NCI-H1092 (cell line): ENCODE data around the gene COL4A1.

ENCODE experiments used
- DNase-seq: peaks from one replicate; lab custom pipeline; 2025; lab: John Stamatoyannopoulos, UW

The COL4A1 gene

DNA sequence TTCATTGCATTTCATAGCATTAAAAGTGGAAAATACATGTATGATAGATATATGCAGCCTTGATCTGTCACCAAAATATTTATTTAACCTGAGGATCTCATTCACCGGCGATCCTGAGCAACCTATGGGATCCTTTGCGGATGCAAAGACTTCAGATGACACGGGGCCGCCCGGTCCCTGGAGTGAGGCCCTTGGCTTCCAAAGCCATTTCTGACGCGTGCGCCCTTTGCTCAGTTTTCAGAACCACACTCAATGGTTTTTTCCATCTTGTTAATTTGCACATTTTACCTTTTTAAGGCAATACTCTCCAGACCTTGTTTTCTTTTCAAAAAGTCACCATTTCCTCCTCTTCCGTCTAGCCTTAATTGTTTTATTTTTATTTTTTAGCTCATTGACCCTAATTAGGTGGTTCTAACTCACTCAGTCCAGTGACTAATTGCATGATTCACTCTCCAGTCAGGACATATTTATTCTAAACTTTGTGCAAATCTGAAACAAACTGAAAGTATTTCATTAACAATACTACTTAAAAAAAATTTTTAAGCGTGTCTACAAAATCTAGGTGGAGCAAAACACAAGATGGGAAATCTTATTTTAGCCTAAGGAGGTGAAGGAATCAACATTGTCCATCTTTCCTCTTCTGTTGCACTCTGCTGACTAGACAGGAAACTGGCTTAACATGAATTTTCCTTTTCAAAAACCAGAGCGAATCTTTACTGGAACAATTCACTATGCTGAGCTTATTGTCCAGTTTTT lies 47.9 kb downstream of the COL4A1 start:
- DNase-seq, result no peak

DNA sequence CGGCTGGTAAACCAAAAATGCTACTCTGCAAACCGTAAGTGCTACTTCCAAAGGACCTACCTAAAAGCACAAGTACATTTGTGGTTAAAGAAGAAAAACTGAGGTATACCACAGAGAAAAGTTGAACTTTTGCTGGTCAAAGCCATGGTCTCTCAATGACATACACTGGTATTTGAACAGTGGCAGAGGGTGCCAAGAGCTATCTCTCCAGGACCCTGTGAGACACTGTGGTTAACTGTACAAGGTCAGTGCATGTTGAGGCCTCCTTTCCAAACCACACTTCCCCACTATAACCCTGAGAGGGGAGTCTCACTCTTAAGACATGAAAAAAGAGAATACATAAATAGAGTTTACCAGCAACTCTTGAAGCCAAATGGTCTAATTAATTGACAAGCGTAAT lies 49.5 kb downstream of the COL4A1 start:
- no peak for DNase-seq

DNA sequence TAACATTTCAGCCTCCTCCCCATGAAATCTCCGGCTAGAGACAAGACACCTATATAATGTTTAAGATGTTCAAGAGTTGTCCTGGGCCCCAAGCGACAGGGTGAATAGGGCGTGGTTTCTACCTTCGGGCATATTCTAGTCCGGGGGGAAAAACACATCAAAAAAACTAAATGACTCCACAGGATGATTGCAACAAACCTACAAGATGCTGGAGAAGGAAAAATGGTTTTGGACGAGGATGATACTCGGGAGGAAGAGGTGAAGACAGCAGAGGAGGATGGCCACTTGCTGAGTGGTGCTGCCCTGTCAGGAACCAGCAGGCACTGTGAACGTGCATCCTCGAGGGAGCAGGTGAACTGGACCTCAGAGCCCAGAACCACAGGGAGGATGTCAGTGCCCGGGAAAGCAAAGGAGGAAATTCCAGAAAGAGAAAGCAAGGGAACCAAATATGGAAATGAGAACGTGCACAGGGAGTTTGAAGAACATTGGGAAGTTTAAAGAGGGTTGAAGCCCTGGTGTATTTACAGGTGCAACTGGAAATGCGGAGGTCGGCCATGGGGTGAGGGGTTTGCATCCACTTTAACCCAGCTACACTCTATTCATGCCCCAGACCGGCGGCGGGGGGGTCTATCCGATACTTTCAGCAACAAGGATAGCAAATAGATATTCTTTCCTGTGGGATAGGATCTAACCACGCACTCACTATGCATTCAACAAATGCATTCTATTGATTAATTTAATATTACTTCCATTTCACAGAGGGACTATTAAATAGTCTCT lies 50.6 kb downstream of the COL4A1 start:
- no peak for DNase-seq

DNA sequence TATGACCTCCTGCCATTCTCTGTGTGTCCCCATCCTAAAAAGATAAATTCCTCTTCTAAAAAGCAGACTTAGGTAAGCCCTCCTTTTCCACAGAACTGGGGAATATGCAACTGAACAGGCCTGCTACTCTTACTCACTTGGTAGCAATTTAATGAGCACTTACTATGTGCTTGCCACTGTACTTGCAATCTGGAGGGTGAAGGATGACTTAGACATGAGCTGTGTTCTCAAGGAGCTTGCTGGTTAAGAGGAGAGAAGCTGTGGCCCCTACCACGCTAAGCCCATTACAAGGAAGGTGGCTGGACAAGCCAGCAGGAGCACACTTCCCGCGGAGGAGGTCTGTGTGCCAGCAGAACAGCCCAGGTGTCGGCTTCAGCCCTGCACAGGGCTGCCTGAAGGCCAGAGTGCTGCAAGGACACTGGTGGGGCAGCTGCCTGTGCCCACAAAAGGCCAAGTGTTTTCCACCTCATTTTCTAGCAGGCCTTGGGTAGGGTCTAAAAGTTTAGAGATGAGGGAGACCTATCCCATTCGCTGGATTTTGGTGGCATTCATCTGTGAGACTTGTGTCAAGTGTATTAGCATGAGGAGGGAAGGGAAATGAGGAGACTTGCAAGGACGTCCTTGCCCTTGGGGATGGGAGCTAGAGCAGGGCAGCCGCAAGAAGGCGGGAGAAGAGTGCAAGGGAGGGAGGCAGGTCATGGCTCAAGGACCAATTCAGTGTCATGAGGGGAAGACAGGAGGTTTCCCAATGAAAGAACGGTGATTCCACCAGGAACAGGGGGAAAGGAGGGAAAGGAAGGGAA lies 52.0 kb downstream of the COL4A1 start:
- DNase-seq, result no peak

DNA sequence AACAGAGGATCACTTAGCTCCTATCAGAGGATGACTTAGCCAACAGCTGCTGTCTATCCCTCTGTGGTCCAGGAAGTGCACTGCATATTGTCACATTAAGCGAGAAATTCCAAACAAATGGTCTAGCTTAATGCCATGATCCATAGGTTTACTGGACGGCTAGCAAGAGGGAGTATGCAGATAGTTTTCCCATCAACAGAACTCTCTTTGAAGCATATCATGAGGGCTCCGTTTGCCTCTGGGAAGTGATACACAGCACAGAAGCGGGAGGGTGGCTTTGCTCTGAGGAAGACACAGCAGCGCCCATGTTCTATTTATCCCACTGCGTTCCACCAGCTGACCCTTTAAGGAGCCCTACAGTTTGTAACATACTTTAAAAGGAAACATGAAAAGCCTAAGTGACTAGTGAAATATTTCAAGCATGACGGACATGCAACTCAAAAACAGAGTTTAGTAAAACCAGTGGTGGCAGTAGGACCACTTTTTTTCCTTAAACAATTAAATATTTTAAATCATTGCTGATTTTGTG lies 52.7 kb downstream of the COL4A1 start:
- DNase-seq, result no peak

DNA sequence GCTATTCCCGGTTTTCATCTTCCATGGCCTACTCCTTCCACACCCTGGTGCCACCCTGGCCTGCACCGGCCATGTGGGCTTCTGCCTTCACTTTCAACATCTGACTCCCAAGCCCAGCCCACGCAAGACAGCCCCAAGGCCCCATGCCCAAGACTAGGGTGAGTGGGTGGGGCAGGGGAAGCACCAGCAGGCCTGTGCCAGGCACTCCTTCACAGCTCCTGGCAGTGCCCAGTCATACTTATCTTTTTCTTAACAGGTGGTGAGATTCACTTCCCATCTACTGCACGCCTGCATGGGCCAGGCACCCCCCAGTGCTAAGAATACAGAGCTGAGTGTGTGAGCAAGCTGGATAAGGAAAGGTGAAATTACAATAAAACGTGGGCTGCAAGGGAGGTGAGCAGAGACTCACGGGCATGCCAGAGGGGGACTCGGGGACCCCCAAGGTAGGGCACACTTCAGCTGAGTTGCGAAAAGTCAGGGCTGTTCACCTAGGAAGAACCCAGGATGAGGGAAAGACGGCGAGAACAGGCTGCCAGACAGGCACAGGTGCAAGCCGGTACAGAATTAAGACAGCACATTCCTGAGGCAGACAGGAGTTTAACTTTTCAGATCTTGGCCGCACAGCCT lies 55.7 kb downstream of the COL4A1 start:
- DNase-seq, result no peak

DNA sequence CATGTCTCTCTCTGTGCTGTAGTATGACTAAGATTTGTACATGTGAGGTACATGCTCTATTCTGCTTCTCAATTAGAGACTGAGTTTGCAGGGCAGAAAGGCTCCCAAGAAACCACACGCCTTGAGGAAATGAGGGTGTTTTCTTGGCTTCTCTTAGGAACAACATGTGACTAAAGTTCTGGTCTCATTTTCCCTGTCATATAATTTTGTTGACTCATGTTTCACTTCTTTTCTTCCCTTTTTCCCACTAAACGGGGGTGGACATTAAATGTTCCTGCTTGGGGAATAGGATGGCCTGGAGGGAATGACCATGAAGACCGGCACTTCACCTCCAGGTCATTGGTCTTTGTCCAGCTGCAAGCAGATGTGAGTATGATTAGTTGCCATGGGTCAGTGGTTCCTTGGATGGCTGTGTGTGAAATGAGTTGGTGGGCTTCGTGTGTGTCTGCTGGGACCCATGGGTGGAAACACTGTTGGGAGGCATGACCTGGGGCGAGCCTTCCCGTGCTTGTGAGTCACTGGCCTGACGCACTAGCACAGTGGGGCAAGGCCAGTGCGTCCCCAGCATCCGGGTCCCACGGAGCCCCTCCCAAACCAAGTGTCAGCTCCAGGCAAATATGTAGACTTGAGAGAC lies 56.6 kb downstream of the COL4A1 start:
- no peak for DNase-seq

DNA sequence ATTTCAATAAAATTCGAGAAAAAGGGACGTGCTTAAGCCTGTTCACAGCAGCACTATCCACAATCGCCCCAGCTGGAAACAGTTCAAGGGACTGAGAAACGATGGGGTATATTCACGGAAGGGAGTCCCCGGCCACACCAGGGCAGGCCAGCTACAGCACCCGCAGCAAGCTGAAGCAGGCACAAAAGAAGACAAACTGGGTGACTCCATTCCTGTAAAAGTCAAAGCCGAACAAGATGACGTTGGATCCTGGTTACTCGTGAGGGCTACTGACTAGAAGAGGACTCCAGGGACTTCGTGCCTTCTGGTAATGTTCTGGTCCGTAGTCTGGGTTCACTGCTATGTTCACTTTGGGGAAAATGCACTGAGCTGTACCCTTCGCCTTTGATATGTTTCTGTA lies 57.6 kb downstream of the COL4A1 start:
- DNase-seq, result no peak

DNA sequence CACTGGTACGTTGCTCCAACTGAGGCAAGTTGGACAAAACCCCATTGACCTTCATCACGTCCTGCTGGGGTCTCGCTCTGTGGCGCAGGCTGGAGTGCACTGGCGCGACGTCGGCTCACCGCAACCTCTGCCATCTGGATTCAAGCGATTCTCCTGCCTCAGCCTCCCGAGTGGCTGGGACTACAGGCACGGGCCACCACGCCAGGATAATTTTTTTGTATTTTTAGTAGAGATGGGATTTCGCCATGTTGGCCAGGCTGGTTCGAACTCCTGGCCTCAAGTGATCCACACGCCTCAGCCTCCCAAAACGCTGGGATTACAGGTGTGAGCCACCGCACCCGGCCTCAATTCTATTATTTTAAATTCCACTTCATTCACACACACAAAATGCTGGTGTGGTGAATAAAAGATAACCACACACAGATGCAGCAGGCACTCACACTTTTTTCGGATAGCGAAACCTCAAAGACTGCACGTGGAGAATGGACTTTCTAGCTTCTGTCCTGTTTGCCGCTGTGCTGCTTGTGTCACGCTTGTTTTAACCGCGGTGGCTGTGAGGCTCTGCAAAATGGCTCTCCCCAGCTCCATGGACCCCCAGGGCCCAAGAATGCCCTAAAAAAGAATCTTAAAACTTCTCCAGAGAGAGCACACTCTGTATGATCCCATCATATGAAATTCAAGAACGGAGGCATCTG lies 58.4 kb downstream of the COL4A1 start:
- DNase-seq, result no peak

DNA sequence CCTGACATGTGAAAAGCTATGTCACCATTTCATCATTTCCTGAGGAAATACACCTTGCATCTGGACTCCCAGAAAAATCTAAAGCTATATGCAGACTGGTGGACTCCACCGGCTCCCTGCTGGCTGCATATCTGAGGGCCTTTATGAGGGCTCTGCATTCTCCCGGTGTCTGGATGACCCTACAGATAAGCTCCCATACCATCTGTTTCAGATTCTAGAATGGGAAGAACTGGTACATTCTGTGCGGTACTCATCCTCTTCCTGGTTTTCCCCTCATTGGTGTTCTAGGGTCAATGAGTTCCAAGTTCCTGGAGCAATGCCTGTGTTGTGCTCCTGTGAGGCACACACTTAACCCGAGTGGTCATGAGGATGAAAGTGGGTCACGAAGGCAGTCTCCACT lies 60.4 kb downstream of the COL4A1 start:
- no peak for DNase-seq

DNA sequence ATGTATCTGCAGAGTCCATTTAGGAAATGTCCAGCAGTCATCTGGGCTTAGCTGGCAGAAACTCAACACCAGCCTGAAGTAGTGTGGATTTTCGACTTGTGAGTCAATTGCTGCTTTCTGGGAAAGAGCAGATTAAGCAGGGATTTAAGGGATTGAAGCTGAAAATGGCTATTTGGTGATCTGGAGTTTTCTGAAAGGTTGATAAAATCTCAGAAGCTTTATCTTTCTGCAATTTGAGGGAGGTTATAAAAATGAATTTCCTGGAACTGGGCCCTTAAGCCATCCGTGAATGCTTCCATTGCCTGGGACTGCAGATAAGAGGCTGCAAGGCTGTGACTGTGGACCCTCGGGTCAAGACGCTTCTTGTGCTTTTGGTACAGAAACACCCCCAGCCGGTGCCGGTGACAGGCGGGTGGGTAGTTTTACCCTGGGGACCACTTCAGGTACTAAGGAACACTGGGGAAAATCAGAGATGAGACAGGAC lies 61.5 kb downstream of the COL4A1 start:
- no peak for DNase-seq

DNA sequence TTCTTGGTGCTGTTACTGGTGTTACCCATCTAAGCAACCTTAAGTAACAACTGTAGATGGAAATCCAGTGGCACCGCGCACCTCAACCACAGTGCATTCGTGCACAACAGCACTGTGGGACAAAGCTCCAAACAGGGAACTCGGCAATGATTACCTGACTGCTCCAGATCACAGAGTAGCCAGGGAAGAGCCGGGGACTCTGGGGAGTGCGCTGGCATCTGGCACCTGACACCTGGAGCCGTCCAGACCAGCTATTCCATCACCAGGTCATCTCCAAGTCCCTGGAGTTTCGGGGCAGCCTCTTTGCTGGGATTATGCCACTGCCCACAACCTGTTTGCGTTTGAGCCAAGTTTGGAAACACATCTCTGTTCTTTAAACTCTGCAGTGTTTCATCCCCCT lies 62.0 kb downstream of the COL4A1 start:
- no peak for DNase-seq

DNA sequence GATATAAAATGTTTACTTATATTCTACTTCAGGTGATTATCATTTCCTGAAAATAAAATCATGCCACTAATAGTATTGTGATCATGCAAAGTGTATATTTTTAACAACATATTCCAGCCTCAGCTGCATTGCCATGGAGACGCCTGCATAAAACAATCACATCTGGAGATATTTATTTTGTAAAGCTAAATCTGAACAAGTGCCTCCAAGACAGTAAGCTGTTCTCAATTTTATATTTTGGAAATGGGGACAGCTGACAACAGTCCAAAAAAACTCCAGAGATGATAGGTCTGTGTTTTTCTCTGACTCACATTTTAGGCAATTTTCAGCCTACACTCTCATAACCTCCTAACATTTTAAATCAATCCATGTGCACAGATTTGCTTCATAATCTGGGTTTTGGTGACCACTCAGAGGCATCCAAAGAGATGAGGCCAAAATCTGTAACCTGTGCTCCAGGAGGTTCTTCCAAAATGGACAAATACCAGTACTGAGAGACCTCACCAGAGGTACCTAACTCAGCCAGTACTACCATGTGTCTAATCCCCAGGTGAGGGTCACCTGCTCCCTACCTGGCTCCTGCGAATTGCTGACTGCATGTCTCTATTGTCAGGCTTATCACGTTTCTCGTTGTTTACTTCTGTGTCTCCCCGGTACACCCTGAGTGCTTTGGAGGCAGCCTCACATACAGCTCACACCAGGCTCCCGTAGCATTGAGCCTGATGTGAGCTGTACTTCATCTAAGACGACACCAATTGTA lies 62.7 kb downstream of the COL4A1 start:
- no peak for DNase-seq

DNA sequence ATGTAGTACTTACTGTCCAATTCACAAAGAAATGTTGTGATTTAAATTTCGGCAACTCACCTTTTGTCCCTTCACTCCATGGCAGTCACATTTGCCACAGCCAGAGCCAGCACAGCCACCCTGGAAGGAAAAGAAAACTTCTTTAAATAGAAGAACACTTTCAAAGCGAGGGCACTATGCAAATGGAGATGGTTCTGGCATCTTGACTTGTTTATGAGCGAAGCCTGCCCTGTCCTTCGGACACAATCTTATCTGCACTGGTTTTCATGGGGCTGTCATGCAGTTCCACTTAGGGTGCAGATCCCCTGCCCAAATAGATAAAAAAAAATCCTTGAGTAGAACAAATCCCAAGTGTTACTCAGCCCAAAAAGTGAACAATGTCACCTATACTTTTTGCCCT lies 64.3 kb downstream of the COL4A1 start:
- no peak for DNase-seq

DNA sequence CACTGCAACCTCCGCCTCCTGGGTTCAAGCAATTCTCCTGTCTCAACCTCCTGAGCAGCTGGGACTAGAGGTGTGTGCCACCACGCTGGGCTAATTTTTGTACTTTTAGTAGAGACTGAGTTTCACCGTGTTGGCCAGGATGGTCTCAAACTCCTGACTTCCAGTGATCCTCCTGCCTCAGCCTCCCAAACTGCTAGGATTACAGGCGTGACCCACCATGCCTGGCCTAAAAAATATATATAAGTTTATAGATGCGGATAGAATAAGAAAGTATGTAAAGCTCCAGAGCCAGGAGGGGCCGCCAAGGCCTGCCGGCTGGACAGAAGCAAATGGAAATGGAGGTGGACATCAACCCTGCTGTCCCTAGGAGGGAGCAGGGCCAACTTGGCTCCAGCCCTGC lies 66.0 kb downstream of the COL4A1 start:
- no peak for DNase-seq

DNA sequence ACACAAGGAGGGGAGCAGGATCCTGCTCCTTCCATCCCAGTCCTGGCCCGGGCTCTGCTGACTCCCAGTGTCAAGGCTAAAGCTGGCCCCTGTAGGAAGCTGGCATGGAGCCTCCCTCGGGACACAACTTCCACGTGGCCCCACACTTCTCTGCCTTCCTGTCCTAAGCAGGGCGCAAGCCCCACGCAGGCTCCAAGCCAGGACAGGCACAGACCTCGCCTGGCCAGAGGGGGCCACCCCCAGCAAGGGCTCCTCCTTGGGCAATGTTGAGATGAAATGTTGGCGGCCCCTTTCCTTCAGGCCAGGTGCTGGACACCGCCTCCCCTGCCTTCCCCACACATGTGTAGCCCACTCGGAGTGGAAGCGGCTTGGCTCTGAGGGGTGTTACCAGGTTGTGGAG lies 66.6 kb downstream of the COL4A1 start:
- DNase-seq, result no peak

DNA sequence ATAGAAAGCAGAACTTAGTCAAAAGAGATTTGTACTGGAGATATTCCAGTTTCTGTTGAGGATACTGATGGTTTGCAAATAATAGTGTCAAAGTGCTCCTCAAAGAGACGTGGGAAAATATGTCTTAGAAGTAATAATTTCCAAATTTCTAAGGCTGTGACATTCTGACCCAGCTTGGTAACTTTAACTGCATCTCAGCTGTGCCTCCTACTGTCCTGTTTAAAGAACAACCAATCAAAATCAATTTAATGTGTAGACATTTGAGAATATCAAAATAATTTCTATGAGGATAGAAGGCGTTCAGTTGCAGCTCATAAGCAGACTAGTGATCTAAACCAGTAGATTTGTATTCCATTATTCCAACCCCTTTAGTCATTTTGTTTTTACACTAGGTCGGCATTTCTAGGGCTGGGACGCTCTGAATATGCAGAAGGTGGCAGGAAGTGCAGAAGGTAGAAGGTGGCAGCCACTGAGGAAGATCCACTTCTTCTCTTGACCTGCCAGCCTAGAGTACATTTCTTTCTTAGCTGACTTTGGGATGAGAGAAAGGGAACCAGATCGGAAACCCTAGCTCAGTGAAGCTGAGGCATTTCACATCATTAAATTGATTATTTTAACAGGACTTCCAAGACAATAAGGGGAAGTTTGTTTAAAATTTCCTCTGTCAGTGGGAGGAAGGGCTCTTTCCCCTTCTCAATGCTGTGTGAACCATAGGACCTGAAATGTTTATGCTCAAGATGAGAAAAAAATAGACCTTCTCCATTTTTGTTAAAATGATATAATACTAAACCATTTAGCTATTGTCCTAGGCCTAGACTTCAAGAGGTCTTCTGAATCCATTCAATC lies 67.5 kb downstream of the COL4A1 start:
- DNase-seq, result no peak

DNA sequence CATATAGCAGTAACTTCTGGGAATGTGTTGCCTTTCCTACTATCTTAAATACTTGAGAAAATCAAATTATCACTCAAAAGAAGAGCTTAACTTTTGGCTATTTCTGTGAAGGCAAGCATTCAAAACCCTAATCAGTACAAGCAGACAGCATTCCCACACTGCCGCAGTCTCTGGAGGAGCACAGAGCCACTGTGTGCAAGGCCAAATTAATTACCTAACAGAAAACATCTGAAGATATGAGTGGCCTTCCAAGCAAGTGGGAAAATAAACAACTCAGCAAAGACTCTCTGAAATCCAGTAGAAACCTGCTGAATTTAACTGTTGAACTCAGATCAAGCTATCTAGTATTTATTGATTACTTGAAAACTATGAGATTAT lies 68.2 kb downstream of the COL4A1 start:
- DNase-seq, result no peak
